Epithelial cell of esophagus (primary cell): ENCODE data around the gene GPRC5B.

Experiments
- DNase-seq: peaks from one replicate; pipeline ENCODE4 v3.0.0; 2010; ENCODE audit warnings: low read depth
- H3K4me3 ChIP-seq: 2 replicates; pipeline ENCODE4 v1.5.1; 2011; ENCODE audit warnings: mild to moderate bottlenecking, low read length, control low read depth
- TF ChIP-seq, protein P1 (sequence below): IDR thresholded peaks from 2 replicates; pipeline ENCODE4 v1.5.1; 2011; ENCODE audit warnings: low read depth, mild to moderate bottlenecking, low read length, control low read depth, inconsistent platforms; ENCODE audit not compliant: insufficient read depth; ENCODE audit errors: missing control alignments

GPRC5B gene

DNA sequence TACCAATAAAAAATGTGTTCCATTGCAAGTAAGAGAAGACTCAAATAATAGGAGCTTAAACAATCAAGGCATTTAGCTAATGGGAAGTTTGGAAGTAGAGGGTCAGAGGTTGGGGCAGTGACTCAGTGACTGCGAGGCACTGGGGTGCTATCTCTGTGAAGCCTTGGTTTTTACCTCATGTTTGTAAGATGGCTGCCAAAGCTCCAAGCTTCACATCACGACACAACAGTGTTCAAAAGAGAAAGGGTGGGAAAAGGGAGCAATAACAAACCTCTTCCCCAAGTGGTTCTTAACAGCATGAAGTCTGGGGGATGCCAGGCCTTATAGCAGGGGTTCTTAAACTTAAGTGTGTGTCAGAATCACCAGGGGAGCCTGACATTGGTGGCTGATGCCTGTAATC is 26.6 kb upstream of the GPRC5B start:
- TF ChIP-seq, protein P1, sequence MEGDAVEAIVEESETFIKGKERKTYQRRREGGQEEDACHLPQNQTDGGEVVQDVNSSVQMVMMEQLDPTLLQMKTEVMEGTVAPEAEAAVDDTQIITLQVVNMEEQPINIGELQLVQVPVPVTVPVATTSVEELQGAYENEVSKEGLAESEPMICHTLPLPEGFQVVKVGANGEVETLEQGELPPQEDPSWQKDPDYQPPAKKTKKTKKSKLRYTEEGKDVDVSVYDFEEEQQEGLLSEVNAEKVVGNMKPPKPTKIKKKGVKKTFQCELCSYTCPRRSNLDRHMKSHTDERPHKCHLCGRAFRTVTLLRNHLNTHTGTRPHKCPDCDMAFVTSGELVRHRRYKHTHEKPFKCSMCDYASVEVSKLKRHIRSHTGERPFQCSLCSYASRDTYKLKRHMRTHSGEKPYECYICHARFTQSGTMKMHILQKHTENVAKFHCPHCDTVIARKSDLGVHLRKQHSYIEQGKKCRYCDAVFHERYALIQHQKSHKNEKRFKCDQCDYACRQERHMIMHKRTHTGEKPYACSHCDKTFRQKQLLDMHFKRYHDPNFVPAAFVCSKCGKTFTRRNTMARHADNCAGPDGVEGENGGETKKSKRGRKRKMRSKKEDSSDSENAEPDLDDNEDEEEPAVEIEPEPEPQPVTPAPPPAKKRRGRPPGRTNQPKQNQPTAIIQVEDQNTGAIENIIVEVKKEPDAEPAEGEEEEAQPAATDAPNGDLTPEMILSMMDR = no peak
- DNase-seq = no peak
- H3K4me3 ChIP-seq = no peak overlapping the region

DNA sequence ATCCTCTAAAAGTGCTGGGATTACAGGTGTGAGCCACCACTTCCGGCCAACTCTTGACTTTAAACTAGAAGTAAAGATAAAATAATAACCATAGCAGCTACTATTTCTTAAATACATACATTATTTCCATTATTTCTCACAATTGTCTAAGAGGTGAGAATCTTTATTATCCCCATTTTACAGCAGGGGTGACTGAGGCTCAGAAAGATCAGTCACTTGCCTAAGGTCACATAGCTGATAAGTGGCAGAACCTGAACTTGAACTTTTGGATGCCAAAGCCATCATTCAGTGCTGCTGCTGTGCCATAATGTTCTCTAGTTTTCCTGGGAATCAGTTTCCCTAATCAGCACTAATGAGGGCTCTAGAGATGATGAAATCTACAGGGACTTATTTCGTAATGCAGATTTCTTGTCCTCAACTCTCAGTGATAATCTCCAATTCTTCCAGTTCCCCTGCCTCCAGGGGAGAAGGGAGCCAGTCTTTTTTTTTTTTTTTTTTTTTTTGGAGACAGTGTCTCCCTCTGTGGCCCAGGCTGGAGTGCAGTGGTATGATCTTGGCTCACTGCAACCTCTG is 25.2 kb upstream of the GPRC5B start:
- no peak overlapping the region for H3K4me3 ChIP-seq
- DNase-seq = no peak
- TF ChIP-seq, protein P1 = no peak

- H3K4me3 ChIP-seq = no peak overlapping the region
- TF ChIP-seq, protein P1 = no peak
- DNase-seq = no peak
These were observed 24.3 kb upstream of the GPRC5B start for GRCh38 chr16:19908921-19909320.

GRCh38 chr16:19907161-19907992 is 22.7 kb upstream of the GPRC5B start:
- TF ChIP-seq, protein P1 = peak; percentile 95
- peak; percentile 66 for DNase-seq
- no peak overlapping the region for H3K4me3 ChIP-seq

- no peak for DNase-seq
- TF ChIP-seq, protein P1 = no peak
These were observed 16.5 kb upstream of the GPRC5B start for GRCh38 chr16:19901164-19901563.

GRCh38 chr16:19899605-19899955 is 14.9 kb upstream of the GPRC5B start:
- TF ChIP-seq, protein P1 = no peak
- DNase-seq = no peak
- no peak overlapping the region for H3K4me3 ChIP-seq

More at GRCh38 chr16:19901164-19901563, 16.5 kb upstream of the GPRC5B start:
- H3K4me3 ChIP-seq = no peak overlapping the region
